Testis (tissue), 3 donors: ENCODE results near the gene GIPC3. TPM values are rescaled to one million over a fixed set of nuclear protein-coding genes. Genes with fewer than 3 reads are reported as not detected.

Experiments used
- DNase-seq: peaks from one replicate; pipeline ENCODE4 v3.0.0-alpha.2; 2019
- H3K27ac ChIP-seq, 2 donors: fragments of 200-600 bp; sonication (generic); one replicate each; pipeline ENCODE4 v1.5.1; 2019
- H3K27me3 ChIP-seq: fragments of 200-600 bp; sonication (generic); one replicate; pipeline ENCODE4 v1.5.1; 2019
- H3K36me3 ChIP-seq: fragments of 200-600 bp; sonication (generic); one replicate; pipeline ENCODE4 v1.5.1; 2017; ENCODE audit warnings: low read depth; ENCODE audit errors: missing control alignments
- H3K4me1 ChIP-seq: fragments of 200-600 bp; sonication (generic); one replicate; pipeline ENCODE4 v1.5.1; 2019
- H3K4me3 ChIP-seq, 2 donors: fragments of 200-600 bp; sonication (generic); one replicate each; pipeline ENCODE4 v1.5.1; 2017 to 2019
- H3K9me3 ChIP-seq: fragments of 200-600 bp; sonication (generic); one replicate; pipeline ENCODE4 v1.5.1; 2017
- CTCF ChIP-seq, 3 experiments: fragments of 450-650 bp in 2 of 3; fragments of 200-600 bp in 1 of 3; sonication (generic) in 1 of 3; IDR thresholded peaks; one replicate each; pipeline ENCODE4 v1.5.1; 2016 to 2019; ENCODE audit warnings: antibody characterized with exemption in 3 of 3, mild to moderate bottlenecking in 2 of 3, moderate library complexity in 1 of 3
- POLR2A ChIP-seq: fragments of 450-650 bp; IDR thresholded peaks from one replicate; pipeline ENCODE4 v1.6.1; 2017; ENCODE audit warnings: antibody characterized with exemption, mild to moderate bottlenecking, moderate library complexity
- WGBS, 2 donors: methylation state at CpG; one replicate each; pipeline ENCODE4 v1.1.5; 2018; 5-methylcytosine and 5-hydroxymethylcytosine counted together
- intact Hi-C: fragments of 100-400 bp; cut with DNase I; formaldehyde crosslinking; loops from one replicate; pipeline ENCODE4 v1.15.1; 2023; ENCODE audit warnings: low total_unique reads
- polyA plus RNA-seq: library from polyadenylated mRNA; stranded (reverse); fragments of 350-450 nt; fragmentation: Illumina TruSeq; extraction: RNeasy Lipid Tissue Mini Kit (QIAGEN cat#74804); gene quantifications from one replicate; pipeline ENCODE4 v1.2.3, GENCODE V29; 2014; ENCODE audit warnings: low read depth, low replicate concordance; ENCODE audit not compliant: insufficient read depth
- total RNA-seq, 2 donors: library from RNA; depleted of rRNA; stranded (reverse); fragments of >200 nt; gene quantifications; one replicate each; pipeline ENCODE4 v1.2.3, GENCODE V29; 2016

The GIPC3 gene
- total and polyA plus RNA-seq, 3 donors from 2014 or later = 0.50 to 1.5 (median 0.87) TPM

- DNase-seq = no peak
- no peaks in the 10 kb centered on the region for H3K9me3 ChIP-seq
- peak overlapping the region in 1 of 2 donors; percentile 56 for H3K4me3 ChIP-seq
- no peaks in the 10 kb centered on the region for H3K27me3 ChIP-seq
- peaks cover 34% of the 10 kb centered on the region for H3K4me1 ChIP-seq
- no peak overlapping the region for H3K27ac ChIP-seq
- 63 to 67% methylated on average over 5 of the region's 5 CpGs for WGBS, 2 donors
- H3K36me3 ChIP-seq = no peaks in the 10 kb centered on the region
- no peak for TF ChIP-seq POLR2A
- TF ChIP-seq CTCF (IDR thresholded peaks at IDR 0.05) = no peak
- intact Hi-C loops = no loop called here
Measured at GRCh38 chr19:3605770-3606169, 20.5 kb downstream of the GIPC3 start.

- DNase-seq = no peak
- WGBS, 2 donors = 11 to 43% methylated on average over 2 to 29 of the region's 35 CpGs
- TF ChIP-seq POLR2A = no peak
- no peak for TF ChIP-seq CTCF (IDR thresholded peaks at IDR 0.05)
- Histone ChIP-seq H3K4me3 (peak overlapping the region; percentile 51 to 56), H3K9me3 (no peaks in the 10 kb centered on the region), H3K27ac (peak overlapping the region in 1 of 2 donors; percentile 54), H3K36me3 (no peaks in the 10 kb centered on the region), H3K27me3 (no peaks in the 10 kb centered on the region), H3K4me1 (peaks cover 34% of the 10 kb centered on the region)
- intact Hi-C loops = no loop called here
Measured at GRCh38 chr19:3606174-3606689, 21.0 kb downstream of the GIPC3 start.

GRCh38 chr19:3606690-3607289 lies 21.5 kb downstream of the GIPC3 start, which contains the start of gene TBXA2R:
TBXA2R (minus strand) TSS chr19:3606875; CDS start chr19:3600634, 6,241 bp downstream.
- DNase-seq = peak; percentile 84
- 2 to 6% methylated on average over 10 to 34 of the region's 46 CpGs for WGBS, 2 donors

GRCh38 chr19:3607303-3608078 lies 22.2 kb downstream of the GIPC3 start:
- peak overlapping the region; percentile 54 to 60 for H3K27ac ChIP-seq
- no peaks in the 10 kb centered on the region for H3K27me3 ChIP-seq
- peaks cover 34% of the 10 kb centered on the region for H3K4me1 ChIP-seq
- H3K4me3 ChIP-seq = peak overlapping the region; percentile 51 to 56
- no peaks in the 10 kb centered on the region for H3K36me3 ChIP-seq
- no peak for TF ChIP-seq POLR2A
- TF ChIP-seq CTCF (IDR thresholded peaks at IDR 0.05) = no peak
- intact Hi-C loops = no loop called here
- H3K9me3 ChIP-seq = no peaks in the 10 kb centered on the region
- no peak for DNase-seq
- WGBS, 2 donors = 14 to 15% methylated on average over 17 to 22 of the region's 22 CpGs

More at GRCh38 chr19:3606690-3607289, 21.5 kb downstream of the GIPC3 start, which contains the start of gene TBXA2R:
- Histone ChIP-seq H3K27me3 (no peaks in the 10 kb centered on the region), H3K36me3 (no peaks in the 10 kb centered on the region), H3K27ac (peak within 1 kb of the TSS; percentile 54 to 60), H3K4me1 (peaks cover 34% of the 10 kb centered on the region), H3K4me3 (peak within 1 kb of the TSS; percentile 51 to 56), H3K9me3 (no peaks in the 10 kb centered on the region)
- intact Hi-C loops = no loop called here
- TF ChIP-seq CTCF (IDR thresholded peaks at IDR 0.05) (no peak), POLR2A (no peak)
